GM12864 (cell line): ENCODE results near the gene TCN1.

Experiments used
- DNase-seq: peaks from one replicate; pipeline ENCODE4 v3.0.0-alpha.2; 2011; ENCODE audit warnings: low read depth
- H3K4me3 ChIP-seq: 2 replicates; pipeline ENCODE4 v1.5.1; 2011; ENCODE audit warnings: mild to moderate bottlenecking, low read depth, low read length, control low read depth
- CTCF ChIP-seq: IDR thresholded peaks from 2 replicates; pipeline ENCODE4 v1.5.1; 2011; ENCODE audit warnings: low read depth, mild to moderate bottlenecking, moderate library complexity, low read length, control low read depth, inconsistent platforms; ENCODE audit errors: missing control alignments

Gene TCN1

GRCh38 chr11:59875856-59876519, 9.7 kb upstream of the TCN1 start:
- TF ChIP-seq CTCF = no peak
- no peak overlapping the region for H3K4me3 ChIP-seq
- no peak for DNase-seq

- no peak for DNase-seq
- H3K4me3 ChIP-seq = no peak overlapping the region
- no peak for TF ChIP-seq CTCF
These were observed 5.8 kb upstream of the TCN1 start for GRCh38 chr11:59872076-59872475.

- DNase-seq = no peak
These were observed 1.7 kb upstream of the TCN1 start for GRCh38 chr11:59867946-59868345.

GRCh38 chr11:59866836-59867235, 549 bp upstream of the TCN1 start:
- no peak overlapping the region for H3K4me3 ChIP-seq
- no peak for TF ChIP-seq CTCF
- DNase-seq = no peak

More at GRCh38 chr11:59867946-59868345, 1.7 kb upstream of the TCN1 start:
- no peak for TF ChIP-seq CTCF
- H3K4me3 ChIP-seq = no peak overlapping the region

GRCh38 chr11:59865031-59865430, 1.3 kb downstream of the TCN1 start:
- TF ChIP-seq CTCF = no peak
- H3K4me3 ChIP-seq = no peak overlapping the region
- no peak for DNase-seq

GRCh38 chr11:59862252-59862651, 4.0 kb downstream of the TCN1 start:
- no peak for TF ChIP-seq CTCF
- DNase-seq = no peak
- H3K4me3 ChIP-seq = no peak overlapping the region

- no peak overlapping the region for H3K4me3 ChIP-seq
- no peak for DNase-seq
- TF ChIP-seq CTCF = no peak
These were observed 6.6 kb downstream of the TCN1 start for GRCh38 chr11:59859673-59860072.
